Upper lobe of left lung (tissue), 6 donors: ENCODE results near the gene LDLRAD2. TPM values are rescaled to one million over a fixed set of nuclear protein-coding genes. Genes with fewer than 3 reads are reported as not detected.

Experiments used
- ATAC-seq, 2 donors: fragments of 200-7000 bp; cut with Tn5 transposase; one replicate each; pipeline ENCODE4 v1.9.1; 2022; ENCODE audit warnings: mild to moderate bottlenecking in 2 of 2, moderate library complexity in 2 of 2; ENCODE audit not compliant: low FRiP score in 2 of 2
- DNase-seq, 2 donors: peaks; one replicate each; pipeline ENCODE4 v3.0.0-alpha.2; 2019 to 2020
- H3K27ac ChIP-seq, 4 donors: fragments of 200-600 bp; sonication (generic); one replicate each; pipeline ENCODE4 v1.5.1; 2016 to 2019
- H3K27me3 ChIP-seq, 4 donors: fragments of 200-600 bp; sonication (generic); one replicate each; pipeline ENCODE4 v1.5.1; 2017 to 2019
- H3K36me3 ChIP-seq, 4 donors: fragments of 200-600 bp; sonication (generic); one replicate each; pipeline ENCODE4 v1.5.1; 2016 to 2019
- H3K4me1 ChIP-seq, 4 donors: fragments of 200-600 bp; sonication (generic); one replicate each; pipeline ENCODE4 v1.5.1; 2018 to 2019
- H3K4me3 ChIP-seq, 4 donors: fragments of 200-600 bp; sonication (generic); one replicate each; pipeline ENCODE4 v1.5.1; 2017 to 2019; ENCODE audit warnings: mild to moderate bottlenecking in 2 of 4, moderate library complexity in 1 of 4
- H3K9me3 ChIP-seq, 4 donors: fragments of 200-600 bp; sonication (generic); one replicate each; pipeline ENCODE4 v1.5.1; 2018 to 2019
- EP300 ChIP-seq, 4 donors: sonication (generic); formaldehyde crosslinking; IDR thresholded peaks; one replicate each; pipeline ENCODE4 v1.5.1; 2017; ENCODE audit warnings: antibody characterized with exemption in 4 of 4, control low read depth in 2 of 4
- POLR2A ChIP-seq, 4 donors: fragments of 450-650 bp; IDR thresholded peaks; one replicate each; pipeline ENCODE4 v1.5.1; 2016 to 2017; ENCODE audit warnings: antibody characterized with exemption in 4 of 4, mild to moderate bottlenecking in 2 of 4
- POLR2AphosphoS5 ChIP-seq, 2 donors: sonication (generic); formaldehyde crosslinking; IDR thresholded peaks; one replicate each; pipeline ENCODE4 v1.5.1; 2017; ENCODE audit warnings: antibody characterized with exemption in 2 of 2
- WGBS, 2 donors: methylation state at CpG; one replicate each; pipeline ENCODE4 v1.1.5; 2017 to 2018; 5-methylcytosine and 5-hydroxymethylcytosine counted together
- total RNA-seq, 6 donors: library from RNA; depleted of rRNA in 4 of 6; stranded (reverse); fragments of >200 nt in 4 of 6; gene quantifications; one replicate each; pipeline versions ENCODE4 v1.1.0 to v1.2.1, GENCODE V29; 2016 to 2021
- TF ChIP-seq, protein P1 (sequence below), 6 experiments: fragments of 450-650 bp in 4 of 6; fragments of 200-600 bp in 2 of 6; sonication (generic) in 2 of 6; IDR thresholded peaks; one replicate each; pipeline ENCODE4 v1.5.1; 2016 to 2019; ENCODE audit warnings: antibody characterized with exemption in 6 of 6
- donor health status: DM: no; HTN: no; CAD: no; lungs with moderate emphysema.
- donor health status: DM: no; HTN: yes; CAD: no; lungs with severe emphysema.

The LDLRAD2 gene
- total RNA-seq, 6 donors from 2014 or later, result 0.24 to 0.59 (median 0.34) TPM; not detected in 3

DNA sequence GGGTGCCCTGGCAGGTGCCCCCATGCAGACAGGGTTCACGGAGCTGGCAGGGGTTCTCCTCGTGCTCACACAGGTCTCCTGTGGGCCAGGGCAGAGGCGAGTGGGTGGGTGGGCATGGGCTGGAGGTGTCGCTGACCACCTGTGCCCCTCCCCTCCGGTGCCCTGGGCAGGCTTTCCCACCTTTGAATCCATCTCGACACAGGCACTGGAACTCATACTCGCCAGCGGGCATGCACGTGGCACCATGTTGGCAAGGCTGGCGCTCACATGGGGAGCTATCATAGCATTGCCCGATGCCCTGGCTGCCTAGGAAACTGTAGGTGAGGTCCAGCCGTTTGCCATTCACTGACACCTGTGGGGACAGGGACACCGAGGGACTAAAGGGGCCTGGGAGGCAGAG, 16.0 kb downstream of the LDLRAD2 start:
- H3K4me1 ChIP-seq, result no peaks in the 10 kb centered on the region
- H3K36me3 ChIP-seq, result peaks cover 22 to 93% (median 77%) of the 10 kb centered on the region in 4 donors
- WGBS, 2 donors, result 91 to 92% methylated on average over 6 to 13 of the region's 13 CpGs
- no peak overlapping the region for H3K27ac ChIP-seq
- TF ChIP-seq POLR2AphosphoS5 (IDR thresholded peaks at IDR 0.05) (no peak), POLR2A (IDR thresholded peaks at IDR 0.05) (no peak), EP300 (IDR thresholded peaks at IDR 0.05) (no peak)
- TF ChIP-seq, protein P1, sequence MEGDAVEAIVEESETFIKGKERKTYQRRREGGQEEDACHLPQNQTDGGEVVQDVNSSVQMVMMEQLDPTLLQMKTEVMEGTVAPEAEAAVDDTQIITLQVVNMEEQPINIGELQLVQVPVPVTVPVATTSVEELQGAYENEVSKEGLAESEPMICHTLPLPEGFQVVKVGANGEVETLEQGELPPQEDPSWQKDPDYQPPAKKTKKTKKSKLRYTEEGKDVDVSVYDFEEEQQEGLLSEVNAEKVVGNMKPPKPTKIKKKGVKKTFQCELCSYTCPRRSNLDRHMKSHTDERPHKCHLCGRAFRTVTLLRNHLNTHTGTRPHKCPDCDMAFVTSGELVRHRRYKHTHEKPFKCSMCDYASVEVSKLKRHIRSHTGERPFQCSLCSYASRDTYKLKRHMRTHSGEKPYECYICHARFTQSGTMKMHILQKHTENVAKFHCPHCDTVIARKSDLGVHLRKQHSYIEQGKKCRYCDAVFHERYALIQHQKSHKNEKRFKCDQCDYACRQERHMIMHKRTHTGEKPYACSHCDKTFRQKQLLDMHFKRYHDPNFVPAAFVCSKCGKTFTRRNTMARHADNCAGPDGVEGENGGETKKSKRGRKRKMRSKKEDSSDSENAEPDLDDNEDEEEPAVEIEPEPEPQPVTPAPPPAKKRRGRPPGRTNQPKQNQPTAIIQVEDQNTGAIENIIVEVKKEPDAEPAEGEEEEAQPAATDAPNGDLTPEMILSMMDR (IDR thresholded peaks at IDR 0.05), result no peak
- H3K9me3 ChIP-seq, result no peaks in the 10 kb centered on the region
- H3K27me3 ChIP-seq, result no peaks in the 10 kb centered on the region
- DNase-seq, result peak in 1 of 2 donors; percentile 62
- no peak for ATAC-seq
- H3K4me3 ChIP-seq, result no peak overlapping the region

- DNase-seq (peak in 1 of 2 donors; percentile 76), ATAC-seq (no peak)
- H3K9me3 ChIP-seq, result no peaks in the 10 kb centered on the region
- TF ChIP-seq POLR2AphosphoS5 (IDR thresholded peaks at IDR 0.05) (no peak), EP300 (IDR thresholded peaks at IDR 0.05) (no peak), POLR2A (IDR thresholded peaks at IDR 0.05) (no peak)
- TF ChIP-seq, protein P1 (IDR thresholded peaks at IDR 0.05), result no peak
- H3K27me3 ChIP-seq, result no peaks in the 10 kb centered on the region
- no peak overlapping the region for H3K4me3 ChIP-seq
- H3K4me1 ChIP-seq, result no peaks in the 10 kb centered on the region
- H3K27ac ChIP-seq, result no peak overlapping the region
- H3K36me3 ChIP-seq, result peaks cover 23 to 94% (median 77%) of the 10 kb centered on the region in 4 donors
- WGBS, 2 donors, result 92% methylated on average over 16 to 28 of the region's 28 CpGs
These were observed 16.6 kb downstream of the LDLRAD2 start for GRCh38 chr1:21828506-21829210.

- no peaks in the 10 kb centered on the region for H3K4me1 ChIP-seq
- DNase-seq, result no peak
- no peaks in the 10 kb centered on the region for H3K27me3 ChIP-seq
- no peak overlapping the region for H3K4me3 ChIP-seq
- H3K9me3 ChIP-seq, result peaks cover 0 to 6% (median 0%) of the 10 kb centered on the region in 4 donors
- no peak for TF ChIP-seq POLR2AphosphoS5 (IDR thresholded peaks at IDR 0.05)
- TF ChIP-seq POLR2A (IDR thresholded peaks at IDR 0.05), result no peak
- TF ChIP-seq EP300 (IDR thresholded peaks at IDR 0.05), result no peak
- TF ChIP-seq, protein P1 (IDR thresholded peaks at IDR 0.05), result no peak
- H3K36me3 ChIP-seq, result peaks cover 22 to 94% (median 77%) of the 10 kb centered on the region in 4 donors
- 99% methylated on average over 11 of the region's 17 CpGs; no CpG with 5 or more reads in 1 of the 2 donors for WGBS, 2 donors
- no peak for ATAC-seq
- H3K27ac ChIP-seq, result no peak overlapping the region
These were observed 17.2 kb downstream of the LDLRAD2 start for GRCh38 chr1:21829294-21829693.

DNA sequence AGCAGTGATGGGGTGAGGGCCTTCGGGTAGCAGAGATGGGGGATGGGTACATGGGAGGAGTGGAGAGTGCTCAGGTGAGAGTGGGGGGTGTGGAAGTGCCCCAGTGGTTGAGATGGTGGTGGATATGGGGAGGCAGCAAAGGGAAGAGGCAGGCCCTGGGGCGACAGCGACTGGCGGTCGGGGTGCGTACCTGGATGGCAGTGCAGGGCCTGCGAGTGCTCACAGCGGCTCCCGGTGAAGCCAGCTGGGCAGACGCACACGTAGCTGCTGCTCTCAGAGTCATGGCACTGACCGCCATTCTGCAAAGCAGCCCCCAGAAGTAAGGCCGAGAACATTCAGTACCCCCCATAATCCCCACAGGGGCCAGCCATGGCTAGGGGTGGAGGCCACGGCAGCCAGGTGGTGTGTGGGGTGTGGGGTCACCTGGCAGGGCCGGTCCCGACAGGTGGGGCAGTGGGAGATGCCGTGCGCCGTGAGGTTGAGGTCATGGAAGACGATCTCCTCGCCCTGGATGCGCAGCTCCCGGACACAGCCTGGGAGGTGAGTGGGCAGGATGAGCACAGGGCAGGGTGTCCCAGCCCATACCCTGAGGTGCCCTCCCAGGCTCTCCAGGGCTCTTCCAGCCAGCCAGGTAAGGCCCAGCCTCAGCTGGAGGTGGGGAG, 18.9 kb downstream of the LDLRAD2 start:
- WGBS, 2 donors, result 91 to 93% methylated on average over 14 to 20 of the region's 23 CpGs
- Histone ChIP-seq H3K4me3 (no peak overlapping the region), H3K27me3 (no peaks in the 10 kb centered on the region), H3K9me3 (peaks cover 0 to 10% (median 0%) of the 10 kb centered on the region in 4 donors), H3K36me3 (peaks cover 32 to 97% (median 85%) of the 10 kb centered on the region in 4 donors), H3K27ac (no peak overlapping the region), H3K4me1 (no peaks in the 10 kb centered on the region)
- ATAC-seq (no peak), DNase-seq (peak in 1 of 2 donors; percentile 73)
- TF ChIP-seq, protein P1 (IDR thresholded peaks at IDR 0.05), result no peak
- TF ChIP-seq POLR2AphosphoS5 (IDR thresholded peaks at IDR 0.05), result no peak
- TF ChIP-seq EP300 (IDR thresholded peaks at IDR 0.05), result no peak
- no peak for TF ChIP-seq POLR2A (IDR thresholded peaks at IDR 0.05)
